ENCODE results near the gene KCNAB1.

Gene KCNAB1

DNA sequence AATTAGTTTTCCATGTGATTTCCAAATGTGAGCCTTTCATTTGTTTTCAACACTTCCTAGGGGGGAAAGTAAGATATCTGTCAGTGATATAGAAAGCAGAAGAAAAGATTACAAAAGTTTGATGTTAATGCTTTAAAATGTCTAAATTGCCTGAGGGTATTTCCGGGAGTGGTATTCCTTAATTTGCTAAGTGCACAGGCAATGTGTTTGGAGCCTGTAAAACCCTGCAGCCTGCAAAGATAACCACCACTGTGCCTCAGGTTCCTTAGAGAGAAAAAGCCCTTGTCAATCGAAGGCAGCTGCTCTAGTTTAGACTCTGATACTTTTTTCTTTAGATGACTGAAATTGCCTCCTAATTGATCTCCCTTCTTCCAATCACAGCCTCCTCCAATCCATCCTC lies 279.7 kb downstream of the KCNAB1 start:
- DNase-seq (ENCODE audit: low read depth in 4 of 4, low spot score in 1 of 4), result no peak

DNA sequence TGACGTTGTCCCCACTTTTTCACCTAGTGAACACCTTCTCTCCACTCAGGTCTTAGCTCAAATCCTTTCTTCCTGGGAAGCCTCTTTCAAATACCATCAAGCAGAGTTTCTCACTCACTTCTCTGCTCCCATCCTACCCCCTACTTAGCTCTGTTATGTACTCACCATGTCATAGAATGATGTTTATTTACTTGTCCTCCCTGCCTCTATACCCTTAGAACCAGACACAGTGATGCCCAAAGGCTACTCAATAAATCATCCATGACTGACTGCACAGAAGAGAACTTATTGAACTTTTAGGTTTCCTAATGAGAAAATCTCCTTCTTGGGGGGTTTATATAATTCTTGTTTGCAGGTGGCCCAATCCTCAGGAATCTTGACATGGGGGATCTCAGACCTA lies 280.4 kb downstream of the KCNAB1 start:
- no peak for DNase-seq (ENCODE audit: low read depth in 4 of 4, low spot score in 1 of 4)

DNA sequence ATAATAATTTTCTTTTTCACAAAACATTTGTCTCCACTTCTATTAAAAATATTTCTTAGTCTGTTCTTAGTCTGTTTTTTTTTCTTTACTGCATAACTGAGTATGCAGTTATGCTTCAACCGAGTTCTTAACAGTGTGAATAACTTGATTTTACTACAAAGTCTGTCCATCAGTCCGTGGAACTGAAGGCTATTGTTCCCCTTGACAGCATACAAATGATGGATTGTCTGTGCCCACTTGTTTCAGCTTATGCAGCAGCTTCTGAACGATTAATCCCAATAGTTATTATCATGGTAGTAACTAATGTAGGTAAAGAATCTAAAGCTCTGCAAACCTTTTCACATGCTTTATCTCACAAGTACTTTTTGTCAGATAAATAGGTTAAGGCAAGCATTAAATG lies 283.8 kb downstream of the KCNAB1 start:
- no peak for DNase-seq (ENCODE audit: low read depth in 4 of 4, low spot score in 1 of 4)

DNA sequence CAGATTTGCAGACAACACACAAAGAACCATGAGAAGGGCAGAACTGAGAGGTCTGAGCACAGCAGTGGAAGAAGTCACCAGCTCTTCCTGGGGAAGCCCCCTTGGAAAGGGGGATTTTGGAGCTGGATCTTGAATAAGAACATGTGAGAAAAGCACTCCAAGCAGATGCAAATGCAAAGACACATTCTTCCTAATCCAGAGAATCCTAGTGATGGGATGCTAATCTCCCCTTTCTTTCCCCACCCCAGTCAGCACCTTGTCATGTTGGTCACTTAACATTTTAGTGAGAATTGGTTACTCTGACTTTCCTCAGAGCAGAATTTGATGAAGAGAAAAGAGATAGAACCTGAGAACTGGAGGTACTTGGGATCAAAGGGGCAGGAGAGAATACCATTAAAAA lies 286.0 kb downstream of the KCNAB1 start:
- no peak for DNase-seq (ENCODE audit: low read depth in 4 of 4, low spot score in 1 of 4)

DNA sequence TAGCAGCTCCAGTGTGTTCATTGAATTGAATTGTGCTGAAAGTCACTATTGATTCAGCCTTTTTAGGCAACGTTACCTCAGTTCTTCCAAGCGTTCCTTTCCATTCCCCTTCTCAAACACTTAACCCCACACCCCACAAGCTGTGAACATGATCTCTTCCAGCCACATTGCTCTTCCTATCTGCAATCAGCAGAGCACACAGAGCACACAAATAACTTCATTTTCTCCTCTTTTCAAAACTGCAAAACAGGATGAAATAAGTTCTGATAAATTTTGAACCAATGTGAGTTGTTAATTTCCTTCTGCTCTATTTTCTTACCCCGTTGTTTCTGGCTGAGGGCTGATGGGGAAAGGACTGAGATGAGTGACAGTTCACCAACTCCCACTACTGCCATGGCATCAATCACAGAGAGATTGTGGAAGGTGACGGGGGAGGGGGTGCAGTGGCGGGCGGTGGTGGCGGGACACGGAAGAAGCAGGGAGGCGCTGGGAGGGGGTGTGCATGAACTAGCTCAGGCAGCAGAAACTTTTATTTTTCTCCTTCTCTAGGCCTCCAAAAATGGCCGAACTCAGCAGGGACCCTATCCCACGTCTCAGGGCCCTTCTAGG lies 287.3 kb downstream of the KCNAB1 start:
- DNase-seq (ENCODE audit: low read depth in 4 of 4, low spot score in 1 of 4), result no peak

DNA sequence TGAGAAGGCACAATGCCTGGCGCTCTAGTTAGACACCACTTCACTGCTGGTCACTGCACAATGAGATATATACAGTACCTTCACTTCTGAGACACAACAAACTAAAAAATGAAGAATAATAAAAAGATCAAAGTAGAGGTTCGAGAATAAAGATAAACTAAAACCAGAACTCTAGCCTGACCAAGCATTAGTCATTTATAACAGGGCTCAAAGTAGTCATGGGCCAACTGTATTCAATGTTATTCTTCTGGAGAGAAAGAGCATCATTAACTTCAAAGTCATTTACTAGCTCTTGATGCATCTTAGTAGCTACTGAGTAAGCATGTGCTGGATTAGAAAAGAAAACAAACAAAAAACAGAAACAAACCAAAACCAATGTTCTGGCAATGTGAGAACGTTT lies 289.3 kb downstream of the KCNAB1 start:
- DNase-seq (ENCODE audit: low read depth in 4 of 4, low spot score in 1 of 4), result no peak

DNA sequence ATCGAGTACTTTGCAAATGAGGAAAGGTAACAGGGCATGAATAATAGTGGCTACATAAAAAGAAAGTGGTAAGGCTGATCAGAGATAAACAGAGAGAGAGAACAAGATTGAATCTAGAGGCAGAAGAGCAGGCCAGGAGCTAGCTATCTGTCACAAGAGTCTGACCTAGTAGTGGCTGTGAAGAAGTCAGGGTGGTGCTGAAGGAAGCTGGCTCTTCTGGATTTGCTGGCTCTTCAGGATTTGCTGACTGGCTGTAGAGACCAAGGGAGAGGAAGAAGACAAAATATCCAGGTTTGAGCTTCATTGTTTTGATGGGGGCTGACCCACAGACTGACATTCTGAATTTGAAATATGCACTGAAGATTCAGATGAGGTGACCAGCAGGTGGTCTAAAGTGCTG lies 292.2 kb downstream of the KCNAB1 start:
- no peak for DNase-seq (ENCODE audit: low read depth in 4 of 4, low spot score in 1 of 4)

DNA sequence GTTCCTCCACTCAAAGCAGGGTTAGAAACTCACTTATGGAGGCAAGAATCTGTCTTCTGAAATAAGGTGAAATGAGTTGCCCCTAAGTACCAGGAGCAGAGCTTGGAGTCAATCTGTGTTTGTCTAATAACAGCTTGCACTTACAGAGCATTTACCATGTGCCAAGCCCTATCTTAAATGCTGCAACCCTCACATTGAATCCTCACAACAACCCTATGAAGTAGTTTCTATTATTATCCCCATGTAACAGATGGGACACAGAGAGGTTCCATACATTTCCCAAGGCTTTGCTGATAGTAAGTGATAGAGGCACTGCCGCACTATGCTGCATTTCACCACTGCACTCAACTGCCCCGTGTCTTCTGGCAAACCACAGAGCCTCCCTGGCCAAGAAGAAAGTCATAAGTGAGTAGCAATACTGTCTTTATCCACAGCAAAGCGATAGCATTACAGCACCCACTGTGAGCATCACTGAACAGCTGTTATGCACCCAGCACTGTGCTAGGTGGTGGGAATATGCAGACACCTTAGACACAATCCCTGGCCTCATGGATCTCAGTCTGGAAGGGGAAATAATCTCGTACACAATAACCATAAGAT lies 293.0 kb downstream of the KCNAB1 start:
- no peak for DNase-seq (ENCODE audit: low read depth in 4 of 4, low spot score in 1 of 4)

DNA sequence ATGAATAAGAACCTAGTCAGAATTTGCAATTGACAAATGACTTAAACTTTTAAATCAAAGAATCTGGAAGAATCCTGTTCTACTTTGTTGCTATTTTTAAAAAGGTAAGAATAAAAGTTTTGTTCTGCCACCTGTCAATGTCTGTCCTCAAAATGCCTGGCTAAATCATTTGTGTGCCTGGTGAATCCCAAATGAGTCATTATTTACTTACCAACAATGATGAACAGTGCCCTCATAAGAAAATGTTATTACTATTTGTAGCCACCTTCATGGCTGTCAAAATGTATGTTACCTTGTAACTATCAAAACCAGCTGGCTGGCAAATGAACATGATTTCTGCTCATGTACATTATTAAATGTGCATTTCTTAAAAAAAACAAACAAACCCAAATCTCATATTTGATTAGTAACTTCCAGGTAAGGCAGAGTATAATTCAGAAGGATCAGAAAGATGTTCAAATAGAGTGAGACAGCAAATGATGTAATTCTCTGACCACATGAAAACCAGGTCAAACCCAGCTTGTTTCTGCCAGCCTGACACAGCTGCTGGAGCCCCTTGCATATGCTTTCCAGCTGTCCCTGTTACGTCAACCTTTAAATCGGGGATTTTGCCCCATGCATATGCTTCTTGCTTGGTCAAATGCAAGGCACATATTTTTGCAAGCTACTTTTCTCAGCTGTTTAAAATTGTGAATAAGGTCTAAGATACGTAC lies 296.6 kb downstream of the KCNAB1 start:
- DNase-seq (ENCODE audit: low read depth in 4 of 4, low spot score in 1 of 4), result no peak

DNA sequence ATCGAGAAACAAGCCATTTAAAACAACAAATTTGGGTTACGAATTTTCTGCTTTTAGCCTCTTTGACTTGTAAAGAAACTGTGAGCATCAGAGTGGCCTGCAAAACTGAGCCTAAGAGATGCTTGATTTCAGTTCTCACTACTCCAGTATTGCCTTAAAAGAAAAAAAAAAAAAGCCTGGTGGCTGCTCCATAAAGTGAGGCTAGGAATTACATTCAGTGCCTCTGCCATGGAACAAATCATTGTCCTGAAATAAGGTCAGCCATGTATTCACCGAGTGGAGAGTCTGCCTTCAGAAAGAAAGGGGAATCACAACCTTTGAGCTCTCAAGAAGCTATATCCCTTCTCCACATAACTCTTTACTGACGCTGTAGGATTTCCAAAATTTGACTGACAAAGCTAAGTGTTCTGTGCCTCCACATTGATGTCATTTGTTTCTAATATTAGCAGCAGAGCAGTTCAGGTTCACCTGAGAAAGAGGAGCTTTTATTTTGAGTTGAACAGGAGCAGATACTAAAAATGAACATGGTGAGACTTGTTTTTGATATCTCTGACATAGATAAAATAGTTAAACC lies 297.3 kb downstream of the KCNAB1 start:
- DNase-seq (ENCODE audit: low read depth in 4 of 4, low spot score in 1 of 4), result no peak

DNA sequence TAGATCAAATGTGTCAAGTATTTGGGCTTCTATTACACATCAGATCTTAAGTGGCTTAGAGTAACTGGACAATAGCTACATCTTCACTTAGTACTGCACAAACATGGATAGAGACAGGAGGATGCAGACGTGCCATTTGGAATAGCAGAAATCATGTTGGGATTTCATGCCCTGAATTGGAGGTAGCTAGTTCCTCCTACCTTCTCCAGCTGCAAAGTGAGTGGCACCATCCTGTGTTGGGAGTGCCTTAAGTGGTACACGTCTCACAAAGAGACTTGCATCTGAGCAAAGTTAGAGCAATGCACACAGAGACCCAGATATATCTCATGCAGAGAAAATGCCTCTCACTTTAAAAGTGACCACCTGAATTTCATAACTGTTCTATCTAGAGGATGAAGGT lies 298.1 kb downstream of the KCNAB1 start:
- DNase-seq (ENCODE audit: low read depth in 4 of 4, low spot score in 1 of 4), result no peak

DNA sequence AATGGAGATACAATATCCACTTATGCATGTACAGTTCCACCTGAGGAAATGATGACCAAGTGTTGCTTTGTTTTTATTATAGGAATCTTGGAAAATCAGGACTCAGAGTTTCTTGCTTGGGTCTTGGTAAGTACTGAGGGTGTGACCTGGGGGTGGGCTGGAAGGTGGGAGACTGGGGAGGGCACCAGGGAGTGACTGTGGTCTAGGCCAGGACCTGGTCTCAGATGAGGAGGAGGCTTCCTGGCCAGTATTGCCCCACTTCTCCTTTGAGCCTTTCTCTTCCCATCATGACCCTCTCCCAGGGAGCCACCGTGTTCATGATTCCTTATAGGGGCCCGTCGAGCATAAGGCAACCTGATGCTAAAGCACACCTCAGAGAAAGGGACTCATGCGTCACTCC lies 301.2 kb downstream of the KCNAB1 start:
- no peak for DNase-seq (ENCODE audit: low read depth in 4 of 4, low spot score in 1 of 4)

DNA sequence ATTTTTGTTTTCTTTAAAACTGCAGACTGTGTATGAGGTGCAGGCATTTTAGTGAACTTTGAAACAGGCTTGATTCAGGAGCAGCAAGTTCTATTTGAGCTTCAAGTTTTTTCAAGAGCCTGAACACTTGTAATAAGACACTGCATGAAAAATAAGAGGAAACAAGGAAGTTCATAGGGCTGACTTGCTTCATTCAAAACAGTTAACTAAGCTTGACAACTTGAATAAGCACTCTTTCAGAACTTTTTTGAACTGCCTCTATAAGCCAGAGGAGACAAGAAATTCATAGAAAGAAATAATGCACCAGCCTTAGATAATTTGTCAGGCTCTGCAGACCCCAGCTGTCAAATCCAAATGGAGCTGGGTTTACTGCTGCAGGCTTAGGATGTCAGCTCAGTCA lies 304.4 kb downstream of the KCNAB1 start:
- no peak for DNase-seq (ENCODE audit: low read depth in 4 of 4, low spot score in 1 of 4)

DNA sequence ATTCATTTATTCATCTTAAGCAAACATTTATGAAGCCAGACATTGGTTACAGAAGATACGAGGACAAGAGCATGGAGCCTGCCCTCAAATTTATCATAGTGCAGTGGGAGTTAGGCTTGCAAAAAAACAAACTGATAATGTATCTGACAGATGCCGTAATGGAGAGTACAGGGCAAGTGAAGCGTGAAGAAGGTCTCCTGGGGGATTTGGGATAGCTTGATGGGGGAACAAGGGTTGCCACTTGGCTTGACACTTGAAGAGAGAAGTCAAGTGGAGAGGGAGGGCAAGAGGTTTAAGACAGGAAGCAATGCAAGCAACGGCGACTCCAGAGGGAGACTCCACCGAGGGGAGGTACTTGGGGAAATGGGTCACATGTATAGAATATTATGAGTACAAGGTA lies 305.3 kb downstream of the KCNAB1 start:
- no peak for DNase-seq (ENCODE audit: low read depth in 4 of 4, low spot score in 1 of 4)

DNA sequence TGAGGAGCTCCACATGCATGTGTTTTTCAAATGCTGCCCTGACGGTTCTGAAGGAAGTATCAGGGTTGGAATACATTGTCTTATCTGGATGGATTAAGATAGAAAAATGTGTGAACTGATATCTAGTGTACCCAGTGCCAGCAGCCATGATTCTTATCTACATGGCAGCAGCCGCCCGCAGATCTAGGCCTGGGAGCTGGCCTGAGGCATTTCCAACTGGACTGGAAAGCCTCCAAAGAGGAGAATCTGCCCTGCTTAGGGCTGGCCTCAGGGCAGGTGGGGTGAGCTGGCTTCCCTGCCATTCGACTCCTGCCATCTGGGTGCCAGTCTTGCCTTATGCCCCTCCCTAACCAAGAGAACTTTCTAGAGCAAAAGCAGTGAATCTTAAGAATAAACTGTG lies 308.7 kb downstream of the KCNAB1 start:
- no peak for DNase-seq (ENCODE audit: low read depth in 4 of 4, low spot score in 1 of 4)

DNA sequence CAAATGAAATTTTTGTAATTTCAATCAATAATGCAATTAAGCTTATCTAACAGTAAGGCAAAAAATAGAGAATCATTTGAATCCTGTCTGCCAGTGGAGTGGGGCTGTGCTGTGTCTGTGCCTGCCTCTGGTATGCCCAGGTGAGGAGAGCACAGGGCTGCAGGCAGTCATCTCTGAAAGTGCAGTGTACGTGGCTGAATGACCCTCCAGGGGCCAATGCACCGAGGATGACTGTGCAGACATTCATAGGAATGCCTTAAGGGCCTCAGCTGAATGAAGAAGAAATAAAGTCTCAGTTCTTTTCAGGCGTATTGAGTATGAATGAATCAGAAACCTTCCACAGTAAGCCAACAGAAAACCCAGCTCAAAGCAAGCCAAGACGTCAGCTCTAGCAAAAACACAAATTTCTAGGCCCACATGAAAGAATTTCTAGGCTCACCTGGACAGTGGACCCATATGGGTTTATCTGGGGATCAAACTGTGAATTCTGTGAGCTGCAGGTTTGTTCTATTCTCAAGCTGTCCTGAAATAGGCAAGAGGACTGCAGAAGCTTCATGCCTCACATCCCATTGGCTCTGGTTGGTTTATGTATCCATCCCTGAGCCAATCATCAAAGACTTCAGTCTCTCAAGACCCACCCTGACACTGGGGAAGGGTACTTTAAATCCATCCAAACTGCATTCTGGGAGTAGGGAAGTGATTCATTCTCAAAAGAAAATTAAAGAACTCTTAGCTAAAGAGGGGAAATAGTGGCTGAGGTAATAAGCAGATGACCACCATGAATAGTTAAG lies 311.2 kb downstream of the KCNAB1 start:
- no peak for DNase-seq (ENCODE audit: low read depth in 4 of 4, low spot score in 1 of 4)

DNA sequence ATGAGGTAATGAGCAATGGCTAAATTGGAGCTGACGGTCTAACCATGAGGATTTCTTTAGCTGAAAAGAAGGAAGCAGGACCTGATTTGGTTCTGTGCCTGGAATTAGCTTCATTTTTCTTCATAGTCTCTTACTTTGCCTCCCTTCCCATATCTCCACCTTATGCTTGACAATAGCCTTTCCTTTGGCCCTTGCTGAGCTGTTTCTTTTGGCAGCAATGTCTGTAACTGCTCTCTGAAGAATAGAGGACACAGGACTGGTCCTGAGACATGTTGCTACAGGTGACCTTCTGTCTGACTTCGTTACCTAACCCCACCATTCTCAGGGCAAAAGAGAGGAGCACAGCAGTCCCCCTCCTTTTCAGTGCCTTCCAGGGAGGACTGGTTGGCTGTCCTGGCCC lies 312.2 kb downstream of the KCNAB1 start:
- DNase-seq (ENCODE audit: low read depth in 4 of 4, low spot score in 1 of 4), result no peak

DNA sequence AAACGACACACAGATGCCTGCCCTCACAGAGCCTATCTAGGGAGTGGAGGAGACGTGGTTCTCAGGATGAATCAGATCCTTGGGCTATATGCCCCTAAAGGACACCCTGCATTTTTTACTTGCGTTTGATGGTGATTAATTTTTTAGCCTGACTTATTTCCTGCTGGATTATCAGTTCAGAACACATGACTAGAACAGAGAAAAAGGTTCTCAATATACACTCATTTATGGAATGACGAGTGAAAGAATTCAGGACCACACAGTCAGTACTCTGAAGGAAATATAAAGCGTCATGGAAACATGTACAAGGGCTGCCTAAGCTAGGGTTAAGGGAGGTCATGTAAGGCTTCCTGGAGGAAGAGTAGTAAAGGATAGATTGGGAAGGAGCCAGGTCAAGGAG lies 312.8 kb downstream of the KCNAB1 start:
- DNase-seq (ENCODE audit: low read depth in 4 of 4, low spot score in 1 of 4), result no peak

DNA sequence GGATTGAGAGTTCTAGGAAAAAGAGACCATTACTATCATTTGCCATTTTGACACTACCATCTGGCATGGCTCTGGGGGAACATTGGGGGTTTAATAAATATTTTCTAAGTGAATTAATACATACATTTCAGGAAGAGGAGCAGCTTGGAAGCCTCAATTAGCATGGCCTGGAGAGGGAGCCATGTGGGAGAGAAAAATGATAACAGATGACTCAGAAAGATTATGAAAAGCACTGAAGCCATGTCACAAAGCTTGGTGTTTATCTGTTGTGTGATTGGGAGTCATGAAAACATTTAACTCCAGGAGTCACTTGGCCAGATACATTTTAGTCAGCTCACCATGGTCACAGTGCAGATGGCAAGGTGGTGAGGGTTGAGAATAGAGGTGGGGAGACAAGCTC lies 313.5 kb downstream of the KCNAB1 start:
- DNase-seq (ENCODE audit: low read depth in 4 of 4, low spot score in 1 of 4), result no peak

DNA sequence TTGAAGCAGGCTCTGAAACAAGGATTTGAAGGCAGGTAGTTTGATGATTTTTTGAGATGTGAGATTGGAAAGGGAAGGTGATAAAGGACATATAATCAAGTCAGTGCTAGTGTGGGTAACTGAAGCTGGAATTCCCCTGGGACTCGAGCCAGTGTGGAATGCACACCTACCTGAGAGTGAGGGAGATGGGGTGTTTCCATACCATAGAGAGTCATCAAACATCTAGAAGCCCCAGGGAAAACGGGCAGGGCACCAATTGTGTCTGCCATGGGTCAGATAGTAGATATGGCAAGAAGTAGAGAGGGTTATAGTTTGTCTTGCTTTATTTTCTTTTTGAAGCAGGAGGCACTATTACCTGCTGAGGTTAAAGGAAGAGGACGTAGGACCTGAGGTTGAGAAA lies 314.5 kb downstream of the KCNAB1 start:
- DNase-seq (ENCODE audit: low read depth in 4 of 4, low spot score in 1 of 4), result no peak

DNA sequence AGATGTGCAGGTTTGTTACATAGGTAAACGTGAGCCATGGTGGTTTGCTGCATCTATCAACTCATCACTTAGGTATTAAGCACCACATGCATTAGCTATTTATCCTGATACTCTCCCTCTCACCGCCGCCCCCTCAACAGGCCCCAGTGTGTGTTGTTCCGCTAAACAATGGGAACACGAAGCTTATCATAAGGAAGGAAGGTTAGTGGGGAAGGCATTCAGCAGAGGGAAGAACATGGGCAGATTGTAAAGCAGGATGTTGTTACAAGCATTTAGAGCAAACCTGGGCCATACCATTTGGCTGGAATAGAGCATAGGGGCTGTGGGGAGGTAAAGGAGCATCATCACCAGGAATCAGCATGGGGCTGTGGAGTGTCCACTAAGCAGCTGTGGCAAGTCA lies 322.7 kb downstream of the KCNAB1 start:
- DNase-seq (ENCODE audit: low read depth in 4 of 4, low spot score in 1 of 4), result no peak

All from stimulated activated CD4-positive, alpha-beta T cell treated with anti-CD3 and anti-CD28 coated beads, Interleukin-1b, Interleukin-23, amount 100 ng/mL, for 24 hours (primary cell).